Measurements from ENCODE around the gene NRL.

The NRL gene

GRCh38 chr14:24133735-24134134 lies 19.0 kb upstream of the NRL start:
- Histone ChIP-seq H3K79me2 (ENCODE audit: low read length) (peaks cover 26% of the 10 kb centered on the region), H3K9me3 (replicated peaks; ENCODE audit: insufficient read depth, low read length) (no peaks in the 10 kb centered on the region), H2AFZ (ENCODE audit: low read length) (no peak overlapping the region), H3K9me2 (replicated peaks; ENCODE audit: insufficient read depth, low read length) (no peaks in the 10 kb centered on the region), H3K27ac (ENCODE audit: low read length) (no peak overlapping the region), H3K9ac (ENCODE audit: low read length) (no peak overlapping the region), H3K4me3 (ENCODE audit: low read length) (no peak overlapping the region), H3K4me2 (ENCODE audit: low read depth, low read length) (no peak overlapping the region), H4K20me1 (ENCODE audit: insufficient read depth, low read length) (no peaks in the 10 kb centered on the region), H3F3A (ENCODE audit: insufficient read depth, low read length) (0 out of 2 replicates have a peak, but pooled peaks cover 2% of the 10 kb centered on the region), H3K36me3 (replicated peaks; ENCODE audit: insufficient read depth, low read length) (0 out of 2 replicates have a peak, but pooled peaks cover 2% of the 10 kb centered on the region), H3K27me3 (replicated peaks; ENCODE audit: insufficient read depth, low read length) (no peaks in the 10 kb centered on the region), H3K4me1 (ENCODE audit: low read length) (0 out of 2 replicates have a peak, but pooled peaks cover 2% of the 10 kb centered on the region)
- DNase-seq = no peak
- TF ChIP-seq EZH2 (optimal IDR thresholded peaks at IDR 0.05; ENCODE audit: low read depth, low read length) (no peak), CTCF (IDR thresholded peaks at IDR 0.05; ENCODE audit: low read length) (no peak), EZH2phosphoT487 (IDR thresholded peaks at IDR 0.05; ENCODE audit: low read length) (no peak)

GRCh38 chr14:24132976-24133375 lies 18.2 kb upstream of the NRL start:
- no peaks in the 10 kb centered on the region for H3K9me2 ChIP-seq (replicated peaks; ENCODE audit: insufficient read depth, low read length)
- no peaks in the 10 kb centered on the region for H3K36me3 ChIP-seq (replicated peaks; ENCODE audit: insufficient read depth, low read length)
- no peak for DNase-seq
- 0 out of 2 replicates have a peak, but pooled peaks cover 2% of the 10 kb centered on the region for H3K4me1 ChIP-seq (ENCODE audit: low read length)
- H4K20me1 ChIP-seq (ENCODE audit: insufficient read depth, low read length) = no peaks in the 10 kb centered on the region
- TF ChIP-seq CTCF (IDR thresholded peaks at IDR 0.05; ENCODE audit: low read length) (no peak), EZH2 (optimal IDR thresholded peaks at IDR 0.05; ENCODE audit: low read depth, low read length) (no peak), EZH2phosphoT487 (IDR thresholded peaks at IDR 0.05; ENCODE audit: low read length) (no peak)
- no peaks in the 10 kb centered on the region for H3K9me3 ChIP-seq (replicated peaks; ENCODE audit: insufficient read depth, low read length)
- H3K27me3 ChIP-seq (replicated peaks; ENCODE audit: insufficient read depth, low read length) = no peaks in the 10 kb centered on the region
- H3K9ac ChIP-seq (ENCODE audit: low read length) = no peak overlapping the region
- H2AFZ ChIP-seq (ENCODE audit: low read length) = no peak overlapping the region
- H3K27ac ChIP-seq (ENCODE audit: low read length) = no peak overlapping the region
- H3K79me2 ChIP-seq (ENCODE audit: low read length) = peaks cover 20% of the 10 kb centered on the region
- H3K4me2 ChIP-seq (ENCODE audit: low read depth, low read length) = no peak overlapping the region
- H3F3A ChIP-seq (ENCODE audit: insufficient read depth, low read length) = 0 out of 2 replicates have a peak, but pooled peaks cover 2% of the 10 kb centered on the region
- no peak overlapping the region for H3K4me3 ChIP-seq (ENCODE audit: low read length)

- 0 out of 2 replicates have a peak, but pooled peaks cover 1% of the 10 kb centered on the region for H3K4me1 ChIP-seq (ENCODE audit: low read length)
- no peak overlapping the region for H3K9ac ChIP-seq (ENCODE audit: low read length)
- no peak overlapping the region for H3K4me3 ChIP-seq (ENCODE audit: low read length)
- 0 out of 2 replicates have a peak, but pooled peaks cover 2% of the 10 kb centered on the region for H3F3A ChIP-seq (ENCODE audit: insufficient read depth, low read length)
- no peaks in the 10 kb centered on the region for H3K36me3 ChIP-seq (replicated peaks; ENCODE audit: insufficient read depth, low read length)
- H3K4me2 ChIP-seq (ENCODE audit: low read depth, low read length) = no peak overlapping the region
- TF ChIP-seq EZH2 (optimal IDR thresholded peaks at IDR 0.05; ENCODE audit: low read depth, low read length) (no peak), EZH2phosphoT487 (IDR thresholded peaks at IDR 0.05; ENCODE audit: low read length) (no peak), CTCF (IDR thresholded peaks at IDR 0.05; ENCODE audit: low read length) (no peak)
- H3K27me3 ChIP-seq (replicated peaks; ENCODE audit: insufficient read depth, low read length) = no peaks in the 10 kb centered on the region
- no peaks in the 10 kb centered on the region for H3K9me2 ChIP-seq (replicated peaks; ENCODE audit: insufficient read depth, low read length)
- no peaks in the 10 kb centered on the region for H3K9me3 ChIP-seq (replicated peaks; ENCODE audit: insufficient read depth, low read length)
- H2AFZ ChIP-seq (ENCODE audit: low read length) = no peak overlapping the region
- no peak for DNase-seq
- H3K79me2 ChIP-seq (ENCODE audit: low read length) = peaks cover 12% of the 10 kb centered on the region
- H3K27ac ChIP-seq (ENCODE audit: low read length) = no peak overlapping the region
- H4K20me1 ChIP-seq (ENCODE audit: insufficient read depth, low read length) = no peaks in the 10 kb centered on the region
These were observed 17.4 kb upstream of the NRL start for GRCh38 chr14:24132061-24132685.

Measured in MM.1S (cell line).